ENCODE results near the gene C11orf42. TPM values are rescaled to one million over a fixed set of nuclear protein-coding genes. Genes with fewer than 3 reads are reported as not detected.
"Not testable (repeated sequence)": the region's sequence is repeated elsewhere in the genome, so short reads cannot be mapped to it uniquely, and the experiment has no call there.

Gene C11orf42
- total RNA-seq, 1 donor from 2014 or later, result not detected

DNA sequence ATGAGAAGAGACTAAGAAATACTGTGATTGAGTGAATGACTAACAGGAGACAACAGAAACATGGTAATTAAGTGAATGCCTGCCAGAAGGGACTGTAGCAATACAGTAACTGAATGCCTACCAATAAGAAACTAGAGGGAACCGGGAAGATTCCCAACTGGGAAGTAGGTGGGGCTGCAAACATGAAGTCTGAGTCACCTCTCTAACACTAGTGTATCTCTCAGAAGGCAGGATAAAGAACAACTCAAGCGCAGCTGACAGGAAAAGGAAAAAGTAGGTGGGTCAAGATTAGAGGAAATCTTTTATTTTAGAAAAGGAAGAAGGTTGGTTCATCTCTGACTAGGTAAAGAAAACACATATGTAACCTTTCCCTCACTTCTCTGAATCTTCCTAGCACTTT, 14.0 kb downstream of the C11orf42 start:
- peak; percentile 74 for DNase-seq (ENCODE audit: low read depth)

DNA sequence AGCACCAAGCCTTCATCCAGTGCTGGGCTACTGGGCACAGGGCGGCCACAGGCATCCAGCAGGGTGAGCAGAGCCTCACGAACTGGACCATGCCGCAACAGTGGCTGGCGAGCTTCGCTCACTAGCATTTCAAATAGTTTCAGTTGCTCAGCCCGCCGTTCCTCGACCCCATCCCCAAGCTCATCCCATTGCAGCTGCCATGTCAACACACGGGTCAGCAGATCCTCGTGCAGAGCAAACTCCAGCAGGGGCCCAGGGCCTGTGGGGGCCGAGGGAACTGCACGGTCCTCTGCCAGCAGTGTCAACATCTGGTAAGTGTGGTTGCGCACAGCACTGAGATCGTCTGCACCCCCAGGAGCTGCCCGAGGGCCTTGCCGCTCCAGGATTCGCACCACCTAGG, 18.5 kb downstream of the C11orf42 start:
- DNase-seq (ENCODE audit: low read depth), result no peak

- DNase-seq (ENCODE audit: low read depth), result no peak
These were observed 19.1 kb downstream of the C11orf42 start for GRCh38 chr11:6224421-6224820.

DNA sequence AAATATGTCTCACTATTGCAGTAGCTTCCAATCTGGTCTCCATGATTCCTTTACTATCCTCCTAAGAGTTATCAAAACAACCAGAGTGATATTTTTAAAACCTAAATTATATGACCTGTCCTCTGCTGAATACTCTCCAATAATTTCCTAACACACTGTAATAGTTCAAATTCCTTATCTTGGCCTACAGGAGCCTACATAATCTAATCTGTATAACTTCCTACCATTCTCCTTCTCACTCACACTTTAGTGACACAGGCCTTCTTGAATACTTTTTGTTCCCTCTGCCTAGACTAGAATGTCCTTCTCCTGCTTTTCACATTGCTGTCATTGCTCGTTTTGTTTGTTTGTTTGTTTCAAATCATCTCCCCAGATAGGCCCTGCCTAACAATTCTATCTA, 19.7 kb downstream of the C11orf42 start:
- no peak for DNase-seq (ENCODE audit: low read depth)

DNA sequence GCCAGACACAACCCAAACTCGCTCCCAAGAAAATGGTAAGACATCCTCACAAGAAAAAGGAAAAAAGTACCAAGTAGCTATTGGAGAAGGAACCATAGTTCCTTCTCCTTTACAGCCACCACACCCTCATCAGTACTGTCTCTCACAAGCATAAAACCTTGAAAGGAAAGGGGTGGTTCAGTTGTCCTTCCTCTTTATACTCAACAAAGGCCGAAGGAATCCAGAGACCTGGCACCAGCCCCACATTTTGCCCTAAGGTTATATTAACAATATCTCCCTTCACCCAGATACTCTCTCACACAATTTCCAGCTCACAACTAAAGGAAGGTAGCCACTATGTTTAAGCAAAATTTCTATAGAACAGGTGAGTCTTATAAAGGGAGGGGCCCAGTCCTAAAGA, 20.5 kb downstream of the C11orf42 start:
- no peak for DNase-seq (ENCODE audit: low read depth)

- DNase-seq (ENCODE audit: low read depth), result no peak
These were observed 23.2 kb downstream of the C11orf42 start for GRCh38 chr11:6228520-6228919.

DNA sequence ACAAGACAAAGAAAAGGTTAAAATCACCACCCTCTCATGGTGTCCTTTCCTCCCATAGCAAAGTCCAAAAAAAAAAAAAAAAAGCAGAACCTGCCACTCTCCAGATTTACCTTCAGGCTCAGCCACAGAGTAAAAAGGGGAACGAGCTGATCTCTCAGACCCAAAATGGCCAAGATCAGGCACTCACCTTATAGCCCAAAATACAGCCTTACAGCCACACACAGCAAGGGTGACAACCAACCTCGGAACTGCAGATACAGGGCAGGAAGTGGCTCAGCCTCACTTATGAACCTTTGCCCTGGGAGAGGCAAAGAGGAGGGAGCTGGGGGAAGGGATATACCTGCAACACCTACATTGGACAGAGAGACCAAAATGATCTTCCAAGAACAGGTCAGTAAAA, 24.6 kb downstream of the C11orf42 start:
- no peak for DNase-seq (ENCODE audit: low read depth)

- no peak for DNase-seq (ENCODE audit: low read depth)
These were observed 27.5 kb downstream of the C11orf42 start for GRCh38 chr11:6232899-6233298.

DNA sequence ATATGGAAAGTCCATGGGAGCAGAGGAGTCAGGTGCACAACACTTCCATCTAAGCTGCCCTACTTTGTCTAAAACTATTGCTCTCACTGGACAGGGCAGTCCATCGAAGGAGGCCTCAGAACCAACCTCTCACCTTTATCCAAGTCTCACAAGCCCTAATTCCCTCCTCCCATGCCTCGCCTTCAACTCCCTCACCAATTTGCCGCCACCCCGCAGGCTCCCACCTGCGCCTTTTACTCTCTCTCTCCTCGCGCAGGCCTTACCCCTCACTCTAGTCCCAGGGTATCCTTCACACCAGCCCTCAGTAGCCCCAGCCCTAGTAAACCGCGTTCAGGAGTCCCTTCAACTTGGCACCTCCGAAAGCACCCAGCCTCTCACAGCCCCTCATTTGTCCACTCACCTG, 28.6 kb downstream of the C11orf42 start:
- no peak for DNase-seq (ENCODE audit: low read depth)

DNA sequence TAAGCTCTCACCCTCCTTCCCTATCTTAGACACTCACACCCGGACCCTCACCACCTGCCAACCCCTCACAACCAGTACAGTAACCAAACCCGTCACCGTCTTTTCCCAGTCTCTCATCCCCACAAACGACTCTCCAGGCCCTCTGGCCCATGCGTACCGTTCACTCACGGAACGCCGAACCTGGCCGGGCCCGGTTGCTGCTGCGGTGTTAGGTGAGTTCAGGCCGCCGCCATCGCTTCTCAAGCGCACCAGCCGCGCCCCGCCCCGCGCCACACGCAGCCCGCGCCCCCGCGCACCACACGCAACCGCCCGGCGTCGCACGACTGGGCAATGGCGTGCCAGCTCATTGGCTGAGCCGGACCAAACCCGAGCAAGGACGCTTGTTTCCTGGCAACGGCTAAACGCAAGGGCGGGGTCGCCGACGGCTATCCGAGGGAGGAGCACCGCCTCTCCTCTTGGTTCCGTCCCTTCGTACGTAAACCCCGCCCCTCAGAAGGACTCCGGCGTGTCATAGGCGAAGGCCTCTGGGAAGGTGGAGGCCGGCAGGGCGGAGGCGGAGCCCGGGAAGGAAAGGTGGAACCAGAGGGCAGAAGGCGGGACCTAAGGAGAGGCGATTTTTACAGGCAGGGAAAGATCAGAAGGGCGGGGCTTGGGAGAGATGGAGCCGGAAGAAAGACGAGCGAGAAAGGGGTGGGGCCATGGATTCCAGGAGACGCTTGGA, 29.2 kb downstream of the C11orf42 start, which contains the start of gene FHIP1B:
FHIP1B (minus strand) TSS at position 250 of the 721 bp plus-strand sequence. CDS start 10,120 bp downstream, outside the sequence.
- peak; percentile 100 for DNase-seq (ENCODE audit: low read depth)

DNA sequence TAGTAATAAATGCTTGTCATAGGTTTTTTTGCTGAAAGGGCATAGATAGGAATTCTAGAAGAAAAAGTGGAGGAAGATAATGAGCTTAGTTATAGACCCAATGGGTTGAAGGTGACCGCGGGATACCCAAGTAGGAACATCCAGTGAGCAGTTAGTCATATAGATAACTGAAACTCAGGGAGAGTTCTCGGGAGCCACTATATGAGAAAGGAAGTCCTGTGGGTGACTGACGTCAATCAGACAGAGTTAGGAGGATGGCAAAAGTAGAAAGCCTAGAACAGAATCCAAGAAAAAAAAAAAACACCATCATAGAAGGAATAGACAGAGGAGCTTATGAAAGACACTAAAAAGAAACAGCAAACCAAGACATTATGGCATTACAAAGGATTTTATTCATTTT, 31.9 kb downstream of the C11orf42 start:
- no peak for DNase-seq (ENCODE audit: low read depth)

- DNase-seq (ENCODE audit: low read depth), result no peak
These were observed 32.5 kb downstream of the C11orf42 start for GRCh38 chr11:6237761-6238302.

DNA sequence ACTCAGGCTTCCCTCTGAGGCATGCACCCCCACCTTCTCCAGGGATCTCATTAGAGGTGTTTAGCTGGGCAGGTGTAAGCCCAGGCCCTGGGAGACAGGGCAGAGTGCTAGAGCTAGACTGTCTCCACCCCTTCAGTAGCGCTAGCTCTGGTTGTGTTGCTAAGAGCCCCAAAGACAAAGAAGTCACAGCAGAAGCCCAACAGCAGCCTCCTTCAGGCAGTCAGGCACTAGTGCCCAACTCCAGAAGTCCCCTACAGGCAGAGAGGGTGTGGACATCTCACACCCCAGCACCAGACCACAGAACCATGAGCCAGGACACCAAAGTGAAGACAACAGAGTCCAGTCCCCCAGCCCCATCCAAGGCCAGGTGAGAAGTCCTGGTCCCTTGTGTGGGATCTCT, 33.5 kb downstream of the C11orf42 start, which contains the start of gene CNGA4:
CNGA4 (plus strand) TSS at position 188 of the 400 bp plus-strand sequence; CDS start at position 306, 118 bp downstream.
- no peak for DNase-seq (ENCODE audit: low read depth)

DNA sequence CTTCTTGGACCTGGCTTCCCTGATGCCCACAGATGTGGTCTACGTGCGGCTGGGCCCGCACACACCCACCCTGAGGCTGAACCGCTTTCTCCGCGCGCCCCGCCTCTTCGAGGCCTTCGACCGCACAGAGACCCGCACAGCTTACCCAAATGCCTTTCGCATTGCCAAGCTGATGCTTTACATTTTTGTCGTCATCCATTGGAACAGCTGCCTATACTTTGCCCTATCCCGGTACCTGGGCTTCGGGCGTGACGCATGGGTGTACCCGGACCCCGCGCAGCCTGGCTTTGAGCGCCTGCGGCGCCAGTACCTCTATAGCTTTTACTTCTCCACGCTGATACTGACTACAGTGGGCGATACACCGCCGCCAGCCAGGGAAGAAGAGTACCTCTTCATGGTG, 34.8 kb downstream of the C11orf42 start:
- no peak for DNase-seq (ENCODE audit: low read depth)

DNA sequence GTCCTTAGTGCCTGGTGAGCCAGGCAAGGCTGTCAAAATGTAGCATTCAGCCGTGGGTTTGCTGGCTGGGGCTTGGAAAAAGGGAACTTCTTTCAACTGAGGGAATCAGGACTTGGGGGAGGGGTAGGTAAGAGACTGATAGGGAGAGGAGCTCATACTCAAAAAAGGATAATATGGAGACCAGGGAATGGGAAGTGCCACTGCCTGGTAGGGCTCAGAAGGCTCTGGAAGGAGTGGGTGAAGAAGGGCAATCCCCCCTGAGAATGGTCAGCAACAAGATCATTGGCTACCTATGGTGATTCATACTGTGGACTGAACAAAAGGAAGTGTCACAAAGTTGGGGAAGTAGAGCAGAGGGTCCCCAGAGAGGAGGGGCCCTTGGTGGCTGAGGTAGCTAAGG, 35.4 kb downstream of the C11orf42 start:
- DNase-seq (ENCODE audit: low read depth), result no peak

DNA sequence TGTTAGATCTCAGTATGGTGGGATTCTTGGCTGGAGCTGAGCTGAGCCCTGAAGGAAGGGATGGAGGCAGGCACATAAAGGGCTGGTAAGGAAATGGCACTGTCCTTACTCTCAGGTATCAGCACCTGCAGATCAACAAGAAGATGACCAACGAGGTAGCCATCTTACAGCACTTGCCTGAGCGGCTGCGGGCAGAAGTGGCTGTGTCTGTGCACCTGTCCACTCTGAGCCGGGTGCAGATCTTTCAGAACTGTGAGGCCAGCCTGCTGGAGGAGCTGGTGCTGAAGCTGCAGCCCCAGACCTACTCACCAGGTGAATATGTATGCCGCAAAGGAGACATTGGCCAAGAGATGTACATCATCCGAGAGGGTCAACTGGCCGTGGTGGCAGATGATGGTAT, 36.0 kb downstream of the C11orf42 start:
- no peak for DNase-seq (ENCODE audit: low read depth)

DNA sequence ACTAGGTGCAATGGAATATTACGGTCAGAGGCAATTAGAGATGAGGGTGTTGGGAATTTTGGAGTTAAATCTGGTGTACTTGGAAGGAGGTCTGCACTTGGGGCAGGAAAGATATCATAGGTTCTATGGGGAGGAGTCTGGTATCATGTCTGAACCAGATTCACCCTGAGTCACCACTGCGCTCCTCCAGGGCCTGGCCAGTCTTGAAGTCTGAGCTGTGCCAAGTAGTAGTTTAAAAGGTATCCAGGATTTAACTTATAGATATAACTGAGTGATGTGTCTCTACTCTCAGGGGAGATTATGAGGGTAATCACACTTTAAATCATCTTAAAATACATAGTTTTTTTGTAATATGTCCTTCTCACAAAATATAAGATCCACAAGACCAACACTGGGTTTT, 40.2 kb downstream of the C11orf42 start:
- no peak for DNase-seq (ENCODE audit: low read depth)

DNA sequence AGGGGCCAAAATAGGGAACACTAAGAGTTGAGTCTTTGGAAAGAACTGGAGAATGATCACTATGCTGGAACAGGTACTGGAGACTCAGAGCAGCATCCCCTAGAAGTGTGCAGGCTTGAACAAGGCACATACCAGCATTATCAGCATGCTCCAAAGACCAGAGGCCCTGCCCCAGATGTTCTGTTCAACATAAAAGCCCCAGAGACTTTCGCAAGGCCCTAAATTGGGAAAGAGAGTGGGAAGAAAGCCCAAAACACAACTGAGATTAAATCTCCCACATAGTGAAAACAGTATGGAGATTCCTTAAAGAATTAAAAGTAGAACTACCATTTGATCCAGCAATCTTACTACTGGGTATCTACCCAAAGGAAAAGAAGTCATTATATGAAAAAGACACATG, 42.9 kb downstream of the C11orf42 start:
- DNase-seq (ENCODE audit: low read depth), result no peak

DNA sequence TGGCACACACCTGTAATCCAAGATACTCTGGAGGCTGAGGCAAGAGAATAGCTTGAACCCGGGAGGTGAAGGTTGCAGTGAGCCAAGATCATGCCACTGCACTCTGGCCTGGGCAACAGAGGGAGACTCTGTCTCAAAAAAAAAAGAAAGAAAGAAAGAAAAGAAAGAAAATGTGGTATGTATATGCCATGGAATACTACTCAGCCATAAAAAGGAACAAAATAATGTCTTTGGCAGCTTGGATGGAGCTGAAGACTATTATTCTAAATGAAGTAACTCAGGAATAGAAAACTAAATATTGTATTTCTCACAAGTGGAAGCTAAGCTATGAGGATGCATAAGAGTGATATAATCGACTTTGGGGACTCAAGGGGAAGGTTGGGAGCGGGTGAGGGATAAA, 43.5 kb downstream of the C11orf42 start:
- DNase-seq (ENCODE audit: low read depth), result not testable (repeated sequence)

GRCh38 chr11:6249770-6250555, 44.6 kb downstream of the C11orf42 start:
- DNase-seq (ENCODE audit: low read depth), result peak; percentile 80

GRCh38 chr11:6251120-6251733, 45.9 kb downstream of the C11orf42 start:
- DNase-seq (ENCODE audit: low read depth), result peak; percentile 73

DNA sequence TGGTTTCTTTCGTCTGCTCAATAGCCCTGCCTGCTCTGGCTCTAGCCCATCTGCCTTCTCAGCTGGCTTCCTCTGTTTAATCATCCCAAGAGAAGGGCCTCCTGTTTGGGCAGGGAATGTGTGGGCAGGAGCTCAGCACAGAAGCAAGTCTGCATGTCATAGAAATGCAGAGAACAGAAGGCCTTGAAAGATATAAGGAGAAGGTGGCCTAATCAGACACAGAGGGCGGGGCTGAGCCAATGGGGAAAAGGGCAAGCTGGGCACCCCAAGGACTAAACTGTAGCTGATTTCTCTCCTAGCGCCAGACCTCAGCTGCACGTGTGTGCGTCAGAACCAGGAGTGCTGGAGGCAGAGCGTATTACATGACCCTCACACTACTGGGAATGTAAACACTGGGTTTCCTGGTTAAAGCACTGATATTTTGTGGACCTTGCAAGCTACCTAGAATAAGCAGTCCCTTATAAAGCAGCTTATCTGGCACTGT, 46.7 kb downstream of the C11orf42 start:
- no peak for DNase-seq (ENCODE audit: low read depth)

Data from myocyte (in vitro differentiated cells).